ENCODE results near the gene SINHCAF.

GRCh38 chr12:31342286-31342685, 16.3 kb upstream of the SINHCAF start:
- TF ChIP-seq CTCF (IDR thresholded peaks at IDR 0.05; ENCODE audit: poor library complexity), result no peak
- no peak for TF ChIP-seq EZH2 (IDR thresholded peaks at IDR 0.05; ENCODE audit: borderline replicate concordance)
- TF ChIP-seq EZH2phosphoT487 (IDR thresholded peaks at IDR 0.05; ENCODE audit: low read depth, severe bottlenecking, unreplicated experiment), result no peak
